ENCODE results near the gene CFAP70. TPM values are rescaled to one million over a fixed set of nuclear protein-coding genes. Genes with fewer than 3 reads are reported as not detected.

The CFAP70 gene
- total RNA-seq, 1 experiment from 2014 or later, result 0.24 TPM

- no peak overlapping the region for H3K14ac ChIP-seq (ENCODE audit: insufficient read depth, low read length)
- no peaks in the 10 kb centered on the region for H3K79me2 ChIP-seq (ENCODE audit: insufficient read depth, low read length)
- H3K18ac ChIP-seq (ENCODE audit: insufficient read length, low read depth, low read length), result no peak overlapping the region
- no peak overlapping the region for H3K4me2 ChIP-seq (ENCODE audit: insufficient read depth, insufficient read length, low read length)
- DNase-seq, result no peak
- no CpG with 5 or more reads among the region's 2 CpGs for WGBS (ENCODE audit: extremely low coverage, insufficient read length, low lambda C conversion rate)
- no peak overlapping the region for H2BK12ac ChIP-seq (ENCODE audit: insufficient read length, low read depth, low read length)
- no peak overlapping the region for H4K8ac ChIP-seq (replicated peaks; ENCODE audit: insufficient read length, low read depth, low read length)
- H3K4me3 Mint-ChIP-seq, result no peak overlapping the region
- H3K56ac ChIP-seq (ENCODE audit: insufficient read length, low read depth, low read length), result no peak overlapping the region
- H2BK20ac ChIP-seq (ENCODE audit: low read depth, low read length, poor library complexity, severe bottlenecking), result no peak overlapping the region
- H4K5ac ChIP-seq (ENCODE audit: insufficient read length, low read depth, low read length), result no peak overlapping the region
- H3K23ac ChIP-seq (ENCODE audit: insufficient read length, low read depth, low read length), result no peak overlapping the region
- no peaks in the 10 kb centered on the region for H3K27me3 ChIP-seq (ENCODE audit: insufficient read depth, low read length)
- no peaks in the 10 kb centered on the region for H3K23me2 ChIP-seq (ENCODE audit: insufficient read length, low read depth, low read length, poor library complexity, severe bottlenecking)
- H2BK120ac ChIP-seq (ENCODE audit: low read depth, low read length, poor library complexity, severe bottlenecking), result no peak overlapping the region
- H3K9me3 Mint-ChIP-seq, result peaks cover 27 to 32% of the 10 kb centered on the region in 2 experiments
- TF ChIP-seq CTCF (conservative IDR thresholded peaks at IDR 0.05), result no peak
- no peaks in the 10 kb centered on the region for H3K4me1 Mint-ChIP-seq
- H3K79me1 ChIP-seq (ENCODE audit: insufficient read depth, low read depth, low read length, poor library complexity, severe bottlenecking), result no peaks in the 10 kb centered on the region
- peaks cover 22 to 46% (median 41%) of the 10 kb centered on the region in 3 experiments for H3K36me3 Mint-ChIP-seq (ENCODE audit: insufficient read depth in 1 of 3, low read depth in 3 of 3)
- H3K4ac ChIP-seq (ENCODE audit: low read depth, low read length), result no peak overlapping the region
- H3T11ph ChIP-seq (ENCODE audit: low read length), result no peak overlapping the region
- peaks cover 17% of the 10 kb centered on the region for H3K9me3 ChIP-seq (ENCODE audit: control insufficient read depth, low read depth, low read length)
- H3K4me1 ChIP-seq (ENCODE audit: insufficient read depth, low read length), result no peaks in the 10 kb centered on the region
- no peaks in the 10 kb centered on the region; the same call in 1 of the 2 replicates for H3K27me3 Mint-ChIP-seq (ENCODE audit: low read depth)
- no peaks in the 10 kb centered on the region for H4K20me1 ChIP-seq (ENCODE audit: control insufficient read depth, insufficient read depth, insufficient read length)
- H2AFZ ChIP-seq (ENCODE audit: low read length), result no peak overlapping the region
- no peak overlapping the region for H2BK5ac ChIP-seq (ENCODE audit: insufficient read length, low read length)
- H3K27ac ChIP-seq (ENCODE audit: insufficient read length, low read depth, low read length), result no peak overlapping the region
- H3K27ac Mint-ChIP-seq, result no peak overlapping the region
- no peak overlapping the region for H4K91ac ChIP-seq (ENCODE audit: insufficient read length, low read depth, low read length)
- H2AK5ac ChIP-seq (ENCODE audit: insufficient read length, low read length), result no peak overlapping the region
- no peak overlapping the region for H3K9ac ChIP-seq (ENCODE audit: extremely low read depth, insufficient read length, low read length)
- no peak overlapping the region for H2BK15ac ChIP-seq (ENCODE audit: low read depth, low read length)
These were observed 150.8 kb downstream of the CFAP70 start for GRCh38 chr10:73207883-73208282.

Data from H9 (cell line).